CD4-positive, alpha-beta T cell treated with Interleukin-12 subunit alpha and Interleukin-12 subunit beta, for 1 hour (primary cell): Measurements from ENCODE around the gene FAM3D.
"Not testable (repeated sequence)": the region's sequence is repeated elsewhere in the genome, so short reads cannot be mapped to it uniquely, and the experiment has no call there.

ENCODE experiments used
- DNase-seq: peaks from one replicate; pipeline ENCODE4 v3.0.0-alpha.2; 2020

FAM3D gene, protein sequence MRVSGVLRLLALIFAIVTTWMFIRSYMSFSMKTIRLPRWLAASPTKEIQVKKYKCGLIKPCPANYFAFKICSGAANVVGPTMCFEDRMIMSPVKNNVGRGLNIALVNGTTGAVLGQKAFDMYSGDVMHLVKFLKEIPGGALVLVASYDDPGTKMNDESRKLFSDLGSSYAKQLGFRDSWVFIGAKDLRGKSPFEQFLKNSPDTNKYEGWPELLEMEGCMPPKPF

DNA sequence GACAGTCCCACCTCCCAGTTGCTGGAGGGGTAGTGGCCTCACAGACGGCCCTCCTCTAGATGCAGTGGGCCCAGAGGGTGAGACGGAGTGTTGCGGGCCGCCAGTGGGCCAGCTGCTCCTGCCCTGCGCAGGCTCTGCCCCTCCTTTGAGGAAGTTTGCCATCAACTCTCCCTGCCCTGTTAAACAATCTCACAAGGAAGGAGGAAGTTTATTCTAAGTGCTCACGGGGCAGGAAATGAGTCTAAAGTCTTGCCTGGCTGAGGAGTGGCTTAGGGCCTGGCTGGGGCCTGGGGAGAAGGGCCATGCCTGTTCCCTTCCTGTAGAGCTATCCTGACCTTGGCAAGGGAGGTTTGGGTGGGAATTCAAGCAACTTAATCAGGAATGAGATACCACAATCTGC, at the start of gene FAM3D:
FAM3D (minus strand) TSS at position 92 of the 400 bp plus-strand sequence. CDS start 11,211 bp downstream, outside the sequence.
- no peak for DNase-seq

DNA sequence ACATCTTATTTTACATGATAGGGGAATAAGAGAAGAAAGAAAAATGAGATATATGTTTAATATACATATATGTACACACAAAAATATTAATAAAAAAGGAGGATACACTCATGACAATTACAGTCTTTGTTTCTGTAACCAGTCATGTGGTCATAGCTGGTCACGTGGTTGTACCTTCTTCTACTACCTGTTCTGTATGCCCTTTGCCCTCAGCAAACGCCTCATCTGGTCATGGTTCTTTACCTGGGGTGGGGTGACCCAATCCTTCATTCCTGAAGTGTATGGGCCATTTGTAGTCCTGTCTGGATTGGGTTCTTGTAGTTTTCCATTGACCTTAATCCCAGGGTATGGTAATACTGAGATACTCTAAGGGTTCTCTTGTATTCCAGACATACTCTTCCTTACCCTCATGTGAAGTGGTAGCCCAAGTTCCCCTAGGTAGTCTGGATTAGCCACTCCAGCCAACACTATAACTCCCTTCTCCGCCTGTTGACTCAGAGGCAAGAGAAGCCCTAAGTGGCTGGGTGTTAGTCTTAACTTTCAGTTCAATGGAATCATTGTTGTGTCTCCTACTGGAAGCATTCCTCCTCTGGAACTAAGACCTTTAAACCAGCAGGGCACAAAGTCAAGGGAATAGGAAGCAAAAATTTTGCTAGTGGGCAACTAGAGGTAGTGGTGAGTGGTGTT, 47.3 kb upstream of the FAM3D start:
- no peak for DNase-seq

DNA sequence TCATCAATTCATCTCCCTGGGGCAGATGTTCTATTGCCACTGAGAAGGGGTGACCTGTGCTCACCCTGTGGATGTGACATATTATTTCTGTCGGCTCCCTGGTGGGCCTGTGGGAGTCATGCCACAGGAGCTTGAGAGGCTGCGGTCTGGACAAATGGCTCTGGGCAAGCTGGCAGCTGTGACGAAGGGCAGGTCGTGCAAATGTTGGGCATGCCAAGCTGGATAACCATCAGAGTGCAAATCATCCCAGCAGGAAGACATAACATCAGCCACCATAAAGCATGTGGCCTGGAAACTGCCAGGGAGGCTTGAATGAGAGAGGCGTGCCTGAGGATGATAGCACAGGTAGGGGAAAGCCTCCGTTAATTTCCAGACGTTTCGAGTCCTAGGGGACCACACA, 45.3 kb upstream of the FAM3D start:
- no peak for DNase-seq

DNA sequence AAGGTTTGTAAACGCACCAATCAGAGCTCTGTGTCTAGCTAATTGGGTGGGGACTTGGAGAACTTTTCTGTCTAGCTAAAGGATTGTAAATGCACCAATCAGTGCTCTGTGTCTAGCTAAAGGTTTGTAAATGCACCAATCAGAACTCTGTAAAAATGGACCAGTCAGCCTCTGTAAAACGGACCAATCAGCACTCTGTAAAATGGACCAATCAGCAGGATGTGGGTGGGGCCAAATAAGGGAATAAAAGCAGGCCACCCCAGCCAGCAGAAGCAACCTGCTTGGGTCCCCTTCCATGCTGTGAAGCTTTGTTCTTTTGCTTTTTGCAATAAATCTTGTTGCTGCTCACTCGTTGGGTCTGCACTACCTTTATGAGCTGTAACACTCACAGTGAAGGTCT, 42.4 kb upstream of the FAM3D start:
- DNase-seq = not testable (repeated sequence)

DNA sequence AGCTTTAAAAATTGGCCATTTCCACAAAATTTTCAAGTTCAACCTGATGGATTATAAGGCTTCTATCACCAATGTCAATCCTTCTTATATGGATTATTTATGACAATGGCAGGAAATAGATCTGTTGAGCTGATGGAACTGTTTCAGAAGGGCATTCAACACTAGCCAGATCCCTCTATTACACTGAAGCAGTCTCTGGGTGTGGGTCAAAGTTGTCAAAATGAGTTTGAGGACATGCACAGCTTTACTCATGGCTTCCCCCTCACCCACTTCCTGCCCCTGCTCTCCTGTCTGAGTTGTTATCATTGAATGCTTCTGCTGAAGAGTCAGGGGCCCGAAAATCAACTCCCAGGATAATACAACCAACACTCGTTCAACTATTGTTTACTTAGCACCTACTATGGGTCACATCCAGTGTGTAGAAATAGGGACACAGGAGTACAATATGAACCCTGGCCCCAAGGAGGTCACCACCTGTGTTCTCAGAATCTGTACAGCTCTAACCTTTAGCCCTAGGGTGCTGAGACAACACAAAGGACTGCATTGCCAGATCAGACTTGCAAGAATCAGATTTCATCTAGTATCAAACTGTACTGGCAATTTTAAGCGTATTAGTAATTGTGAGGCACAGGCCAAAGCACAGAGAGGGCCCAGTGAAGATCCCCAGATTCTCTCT, 41.7 kb upstream of the FAM3D start:
- no peak for DNase-seq

DNA sequence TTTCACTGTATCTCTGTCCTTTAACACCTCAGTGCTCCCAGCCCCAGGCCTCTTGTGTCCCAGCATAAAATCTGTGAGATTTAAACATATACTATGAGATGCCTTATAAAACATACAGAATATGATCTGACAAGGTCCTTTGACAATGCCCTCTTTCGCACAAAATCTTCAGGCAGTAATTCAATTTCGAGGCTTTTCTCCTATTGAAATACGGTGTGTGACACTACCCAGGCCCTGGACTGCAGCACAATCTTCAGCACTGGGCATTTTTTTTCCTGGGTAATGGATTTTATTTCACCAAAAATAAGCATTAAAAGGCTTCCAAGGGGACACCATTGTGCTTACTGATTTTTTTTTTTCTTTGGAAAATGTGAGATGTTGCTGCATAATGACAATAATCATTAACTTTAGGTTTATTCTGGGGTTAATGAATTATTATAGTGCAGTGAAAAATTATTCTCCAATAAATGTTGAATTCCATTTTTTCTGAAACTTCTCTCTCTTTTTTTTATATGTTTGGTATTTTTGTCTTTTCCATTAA, 40.9 kb upstream of the FAM3D start:
- no peak for DNase-seq

DNA sequence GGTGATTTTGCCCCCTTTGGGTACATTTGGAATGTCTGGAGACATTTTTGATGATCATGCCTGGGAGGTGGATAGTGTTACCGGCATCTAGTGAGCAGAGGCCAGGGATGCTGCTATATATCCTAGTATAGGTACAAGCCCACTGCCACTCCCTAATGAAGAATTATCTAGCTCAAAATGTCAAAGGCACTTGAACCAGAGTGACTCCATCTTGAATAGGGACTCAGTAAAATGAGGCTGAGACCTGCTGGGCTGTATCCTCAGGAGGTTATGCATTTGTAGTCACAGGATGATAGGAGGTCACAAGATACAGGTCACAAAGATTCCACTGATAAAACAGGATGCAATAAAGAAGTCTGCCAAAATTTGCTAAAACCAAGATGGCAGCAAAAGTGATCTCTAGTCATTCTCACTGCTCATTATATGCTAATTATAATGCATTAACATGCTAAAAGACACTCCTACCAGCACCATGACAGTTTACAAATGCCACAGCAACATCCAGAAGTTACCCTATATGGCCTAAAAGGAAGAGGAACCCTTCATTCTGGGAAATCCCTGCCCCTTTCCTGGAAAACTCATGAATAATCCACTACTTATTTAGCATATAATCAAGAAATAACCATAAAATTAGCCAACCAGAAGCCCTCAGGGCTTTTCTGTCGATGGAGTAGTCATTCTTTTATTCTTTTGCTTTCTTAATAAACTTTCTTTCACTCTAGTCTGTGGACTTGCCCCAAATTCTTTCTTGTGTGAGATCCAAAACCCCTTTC, 40.0 kb upstream of the FAM3D start:
- DNase-seq = no peak

DNA sequence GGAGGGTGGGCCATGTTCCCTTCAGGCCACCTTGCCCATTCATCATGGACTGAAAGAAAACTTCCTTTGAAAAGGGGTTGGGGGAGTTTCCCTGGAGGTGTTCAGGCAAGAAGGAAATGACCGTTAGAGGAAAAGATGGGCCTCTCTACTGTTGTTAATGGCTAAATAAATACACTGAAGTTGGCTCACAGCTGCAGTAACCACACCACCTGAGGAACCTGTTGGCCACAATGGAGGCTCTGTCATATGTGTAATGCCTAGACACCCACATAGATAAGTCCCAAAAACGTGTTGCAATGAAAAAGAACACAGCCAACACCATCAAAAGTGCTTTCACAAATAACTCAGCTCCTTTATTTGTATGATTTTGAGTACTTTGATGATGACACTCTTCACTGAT, 38.2 kb upstream of the FAM3D start:
- no peak for DNase-seq

DNA sequence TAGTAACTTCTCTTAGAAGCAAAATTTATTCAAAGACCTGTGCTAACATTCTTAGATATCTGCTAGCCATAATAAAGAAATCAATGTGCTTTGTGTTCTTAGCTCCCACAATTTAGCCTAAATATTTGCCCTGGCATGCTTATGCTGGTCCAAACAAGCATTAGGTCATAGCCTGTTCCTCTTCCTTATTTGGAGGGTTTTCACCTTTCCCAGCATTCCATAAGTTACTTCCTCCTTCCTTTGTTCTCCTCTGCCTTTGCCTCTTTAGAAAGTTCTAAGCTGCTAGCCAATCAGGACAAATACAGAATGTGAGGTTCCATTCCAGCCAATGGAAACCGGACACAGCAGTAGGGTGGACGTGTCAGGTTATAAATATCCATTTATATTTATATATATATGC, 37.7 kb upstream of the FAM3D start:
- not testable (repeated sequence) for DNase-seq

DNA sequence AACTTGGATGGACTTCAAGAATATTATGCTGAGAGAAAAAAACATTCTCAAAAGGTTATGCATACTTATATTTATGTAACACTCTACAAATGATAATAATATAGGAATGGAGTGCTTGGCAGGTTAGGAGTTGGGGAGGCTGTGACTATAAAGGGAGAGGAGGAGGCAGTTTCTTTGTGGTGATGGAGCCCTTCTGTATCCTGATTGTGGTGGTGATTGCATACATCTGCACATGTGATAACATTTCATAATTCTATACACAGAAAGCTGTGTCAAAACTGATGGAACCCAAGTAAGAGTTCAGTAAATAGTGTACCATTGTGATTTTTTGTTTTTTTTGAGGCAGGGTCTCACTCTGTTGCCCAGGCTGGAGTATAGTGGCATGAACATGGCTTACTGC, 31.7 kb upstream of the FAM3D start:
- no peak for DNase-seq

DNA sequence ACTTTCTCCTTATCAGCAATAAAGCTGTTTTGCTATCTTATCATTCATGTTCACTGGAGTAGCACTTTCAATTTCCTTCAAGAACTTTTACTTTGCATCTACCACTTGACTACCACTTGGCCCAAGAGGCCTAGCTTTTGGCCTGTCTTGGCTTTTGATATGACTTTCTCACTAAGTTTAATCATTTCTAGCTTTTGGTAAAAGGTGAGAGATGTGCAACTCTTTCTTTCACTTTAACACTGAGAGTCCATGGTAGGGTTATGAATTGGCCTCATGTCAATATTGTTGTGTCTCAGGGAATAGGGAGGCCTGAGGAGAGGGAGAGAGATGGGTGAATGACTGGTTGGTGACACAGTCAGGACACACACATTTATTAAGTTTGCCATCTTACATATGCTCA, 31.0 kb upstream of the FAM3D start:
- DNase-seq = no peak

DNA sequence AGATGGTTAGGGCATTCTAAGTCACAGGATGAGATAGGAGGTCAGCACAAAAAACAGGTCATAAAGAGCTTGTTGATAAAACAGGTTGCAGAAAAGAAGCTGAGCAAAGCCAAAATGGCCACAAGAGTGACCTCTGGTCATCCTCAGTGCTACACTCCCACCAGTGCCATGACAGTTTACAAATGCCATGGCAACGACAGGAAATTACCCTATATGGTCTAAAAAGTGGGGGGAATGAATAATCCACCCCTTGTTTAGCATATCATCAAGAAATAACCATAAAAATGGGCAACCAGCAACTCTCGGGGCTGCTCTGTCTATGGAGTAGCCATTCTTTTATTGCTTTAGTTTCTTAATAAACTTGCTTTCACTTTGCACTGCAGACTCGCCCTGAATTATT, 30.2 kb upstream of the FAM3D start:
- not testable (repeated sequence) for DNase-seq

DNA sequence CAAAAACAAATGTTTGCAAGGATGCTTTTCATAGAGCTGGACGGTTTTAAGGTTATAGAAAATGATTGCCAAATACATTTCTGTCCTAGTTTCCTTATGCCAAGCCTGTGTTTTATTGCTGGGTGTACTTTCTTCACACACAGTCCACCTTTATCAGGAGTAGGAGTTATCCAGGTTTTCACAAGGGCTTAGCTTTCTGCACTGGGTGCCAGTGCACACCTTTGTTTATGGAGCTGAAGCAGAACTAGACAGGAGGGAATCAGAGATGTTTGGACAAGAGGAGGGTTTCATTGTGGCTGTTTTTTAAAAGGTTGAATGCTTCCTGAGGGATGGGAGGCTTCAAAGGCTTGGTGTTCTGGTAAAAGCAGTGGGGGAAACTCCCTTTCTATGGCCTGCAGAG, 29.5 kb upstream of the FAM3D start:
- DNase-seq = no peak

DNA sequence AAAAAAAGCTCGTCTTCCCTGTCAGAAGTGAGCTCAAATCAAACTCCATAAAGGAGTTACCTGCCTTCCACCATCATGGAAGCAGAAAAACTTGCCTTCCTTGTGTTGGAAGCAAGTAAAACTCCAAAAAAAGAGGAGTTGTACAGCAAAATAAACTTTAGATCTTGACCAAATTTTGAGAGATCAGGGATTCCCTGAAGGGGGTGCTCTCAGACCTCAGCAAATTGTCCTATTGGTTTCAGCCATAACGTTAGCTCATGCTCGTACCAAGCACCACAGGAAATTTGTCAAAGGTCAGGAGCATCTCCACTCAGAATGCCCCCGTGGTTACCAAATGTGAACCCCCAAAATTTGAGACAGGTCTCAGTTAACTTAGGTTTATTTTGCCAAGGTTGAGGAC, 28.7 kb upstream of the FAM3D start:
- not testable (repeated sequence) for DNase-seq

DNA sequence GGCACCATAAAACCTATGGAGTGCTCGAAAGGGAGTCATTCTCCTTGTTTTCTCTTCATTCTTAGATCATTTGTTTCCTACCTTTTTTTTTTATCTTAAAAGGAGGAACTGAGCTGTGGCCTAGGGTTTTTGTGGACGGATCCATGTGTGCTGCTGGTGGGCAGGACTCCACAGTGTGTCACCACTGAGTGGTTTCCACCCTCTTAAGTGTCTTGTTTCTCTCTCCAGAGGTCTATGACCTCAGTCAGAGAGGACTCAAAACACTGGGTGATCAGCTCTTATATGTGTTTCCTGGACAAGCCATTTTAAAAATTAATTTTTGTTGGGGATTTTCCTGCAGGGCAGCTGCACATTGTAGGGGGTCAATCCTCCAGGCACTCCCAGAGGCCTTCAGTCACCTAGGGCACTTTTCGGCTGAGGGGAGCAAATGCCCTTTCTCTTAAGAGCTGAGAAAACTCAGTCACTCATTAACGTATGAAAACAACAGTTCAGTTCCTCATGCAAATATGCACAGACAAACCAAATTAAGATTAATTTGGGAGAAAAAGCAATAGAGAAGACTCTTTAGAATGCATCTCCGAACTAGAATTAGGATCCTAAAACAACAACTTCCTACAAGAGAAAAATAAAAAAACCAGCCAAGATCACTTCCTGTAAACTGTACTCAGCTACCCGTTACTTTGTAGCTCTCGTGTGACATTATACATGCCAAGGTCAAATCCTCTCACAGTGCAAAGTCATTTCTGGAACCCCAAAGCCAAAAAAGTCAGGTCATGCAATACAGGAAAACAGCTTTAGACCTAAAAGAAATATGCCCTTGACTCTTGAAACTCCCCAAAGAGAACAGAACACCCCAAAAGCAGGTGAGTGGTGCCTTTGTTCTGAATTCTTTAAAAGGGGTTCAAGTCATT, 27.6 kb upstream of the FAM3D start:
- DNase-seq = no peak

DNA sequence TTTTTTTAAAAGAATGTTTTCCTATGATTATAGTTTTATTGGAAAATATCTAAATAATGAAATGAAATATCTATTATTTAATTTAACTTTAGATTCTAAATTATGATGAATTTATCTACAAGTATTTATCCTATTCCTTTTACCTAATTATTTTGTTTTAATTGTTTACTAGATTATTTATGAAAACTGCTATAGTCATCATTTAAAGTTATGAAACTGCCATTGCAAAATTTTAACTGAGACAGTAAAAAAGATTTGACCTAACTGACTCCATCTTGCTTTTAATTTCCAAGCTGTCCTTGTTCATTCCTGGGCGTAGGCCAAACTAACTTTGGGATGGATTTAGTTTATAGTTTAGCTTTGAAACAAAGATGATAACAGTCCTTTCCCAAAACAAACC, 25.9 kb upstream of the FAM3D start:
- DNase-seq = no peak

DNA sequence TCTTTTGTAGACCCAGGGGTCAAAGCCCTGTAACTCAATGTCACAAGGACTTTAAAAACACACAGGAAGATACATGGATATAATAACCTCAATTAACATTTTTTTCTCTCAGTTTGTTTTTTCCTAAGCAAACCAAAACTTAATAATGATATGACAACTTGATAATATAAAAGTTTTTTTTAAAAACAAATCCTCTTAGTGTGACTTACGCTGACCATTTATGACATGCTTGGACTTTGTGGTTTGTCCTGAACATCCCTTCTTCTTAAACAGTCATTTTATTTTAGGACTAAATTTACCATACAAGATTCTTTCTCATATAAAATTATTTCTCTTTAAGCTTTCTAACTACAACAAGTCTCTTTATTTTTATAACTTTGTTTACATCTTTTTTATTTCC, 25.4 kb upstream of the FAM3D start:
- DNase-seq = no peak

DNA sequence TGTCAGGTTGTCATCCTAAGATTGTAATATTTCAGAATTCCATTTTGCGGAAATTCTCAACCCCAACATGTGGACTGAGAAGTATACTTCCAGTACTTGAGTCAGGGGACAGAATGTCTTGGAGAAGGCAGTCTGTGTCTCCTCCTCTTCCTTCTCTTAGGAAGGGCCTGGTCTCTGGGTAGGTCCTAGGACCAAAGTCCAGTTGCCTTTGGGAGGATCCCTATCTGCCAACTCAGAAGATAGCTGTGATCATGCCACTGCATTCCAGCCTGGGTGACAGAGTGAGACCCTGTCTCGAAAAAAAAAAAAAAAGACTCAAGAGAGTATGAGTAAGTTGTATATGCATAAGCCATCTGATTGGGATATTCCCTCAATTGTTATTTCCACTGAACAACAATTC, 23.9 kb upstream of the FAM3D start:
- DNase-seq = no peak

DNA sequence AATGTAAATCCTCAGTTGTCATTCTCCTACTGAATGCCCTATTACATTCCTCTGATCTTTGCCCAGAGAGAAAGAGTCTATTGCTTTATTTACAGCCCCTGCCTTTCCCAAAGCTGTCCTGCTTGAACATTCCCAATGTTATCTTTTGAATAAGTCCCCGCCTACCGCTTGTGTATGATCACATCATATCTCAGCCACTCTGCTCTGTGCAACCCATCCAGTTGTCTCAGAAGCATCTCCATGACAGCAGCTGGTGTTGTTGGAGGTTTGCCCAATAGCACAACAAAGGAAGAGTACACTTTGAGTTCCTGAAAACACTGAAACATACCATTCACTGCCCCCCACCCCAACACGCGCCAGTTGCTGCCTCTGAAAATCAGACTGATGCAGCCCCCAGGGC, 22.0 kb upstream of the FAM3D start:
- DNase-seq = no peak

DNA sequence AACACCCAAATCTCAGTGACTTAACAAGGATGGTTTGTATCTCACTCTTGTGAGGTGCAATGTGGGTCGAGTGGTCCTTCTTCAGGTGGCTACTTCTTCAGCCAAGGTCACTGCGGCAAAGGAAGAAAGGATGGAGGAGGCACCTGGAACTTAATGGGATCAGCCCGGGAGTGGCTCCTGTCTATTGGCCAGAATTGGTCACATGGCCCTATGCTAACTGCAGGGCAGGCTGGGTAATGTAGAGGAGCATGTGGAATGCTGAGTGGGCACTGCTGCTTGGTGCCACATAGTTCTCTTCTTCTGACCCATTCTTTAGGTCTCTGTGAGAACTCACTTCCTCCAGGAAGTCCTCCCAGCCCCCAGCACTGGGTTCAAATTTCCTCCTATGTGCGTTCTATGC, 20.3 kb upstream of the FAM3D start:
- DNase-seq = no peak

DNA sequence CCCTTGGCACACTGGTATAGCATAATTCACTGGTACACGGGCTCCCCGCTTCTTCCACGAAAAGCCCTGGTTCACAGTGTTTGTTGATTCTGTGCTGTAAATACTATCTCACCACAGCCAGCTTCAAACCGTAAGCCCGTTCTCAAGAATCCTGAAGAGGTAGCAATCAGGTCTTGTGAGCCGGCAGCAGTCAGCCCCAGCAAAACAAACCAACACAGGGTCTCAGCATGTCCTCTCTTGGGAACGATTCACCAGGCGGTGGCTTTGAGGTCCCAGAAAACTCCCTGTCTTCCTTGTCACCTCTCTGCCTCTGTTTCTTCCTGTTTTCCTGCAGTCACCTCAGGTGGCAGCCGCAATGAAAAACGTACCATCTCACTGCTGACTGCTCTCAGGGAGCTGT, 19.1 kb upstream of the FAM3D start:
- DNase-seq = no peak

DNA sequence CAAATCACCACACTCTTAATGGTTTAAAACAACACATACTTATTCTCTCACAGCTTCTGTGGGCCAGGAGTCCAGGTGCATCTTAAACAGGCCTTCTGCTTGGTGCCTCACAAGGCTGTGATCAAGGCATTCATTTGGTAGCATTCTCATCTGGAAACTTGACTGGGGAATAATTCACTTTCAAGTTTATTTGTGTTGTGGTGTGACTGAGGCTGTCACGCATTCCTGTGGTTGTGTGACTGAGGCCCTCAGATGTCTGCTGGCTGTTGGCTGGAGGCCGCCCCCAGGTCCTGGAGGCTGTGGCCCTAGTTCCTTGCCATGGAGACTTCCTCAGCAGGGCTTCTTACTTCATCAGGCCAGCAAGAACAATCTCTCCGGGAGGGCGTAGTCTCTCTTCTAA, 16.9 kb upstream of the FAM3D start:
- DNase-seq = no peak
